Suprapubic skin (tissue), 4 donors: ENCODE data around the gene FRMD4A.

ENCODE experiments used
- EP300 ChIP-seq: sonication (generic); formaldehyde crosslinking; IDR thresholded peaks from one replicate; pipeline ENCODE4 v1.6.1; 2017; ENCODE audit warnings: antibody characterized with exemption
- POLR2A ChIP-seq, 2 donors: fragments of 450-650 bp; IDR thresholded peaks; one replicate each; pipeline ENCODE4 v1.6.1; 2017; ENCODE audit warnings: antibody characterized with exemption in 2 of 2, mild to moderate bottlenecking in 2 of 2, moderate library complexity in 2 of 2
- POLR2AphosphoS5 ChIP-seq, 3 donors: sonication (generic); formaldehyde crosslinking; IDR thresholded peaks; one replicate each; pipeline ENCODE4 v1.6.1; 2017; ENCODE audit warnings: antibody characterized with exemption in 3 of 3
- TF ChIP-seq, protein P1 (sequence below), 2 donors: fragments of 200-600 bp in 1 of 2; fragments of 450-650 bp in 1 of 2; sonication (generic) in 1 of 2; IDR thresholded peaks; one replicate each; pipeline ENCODE4 v1.5.1; 2016 to 2019; ENCODE audit warnings: antibody characterized with exemption in 2 of 2, mild to moderate bottlenecking in 1 of 2, moderate library complexity in 1 of 2

DNA sequence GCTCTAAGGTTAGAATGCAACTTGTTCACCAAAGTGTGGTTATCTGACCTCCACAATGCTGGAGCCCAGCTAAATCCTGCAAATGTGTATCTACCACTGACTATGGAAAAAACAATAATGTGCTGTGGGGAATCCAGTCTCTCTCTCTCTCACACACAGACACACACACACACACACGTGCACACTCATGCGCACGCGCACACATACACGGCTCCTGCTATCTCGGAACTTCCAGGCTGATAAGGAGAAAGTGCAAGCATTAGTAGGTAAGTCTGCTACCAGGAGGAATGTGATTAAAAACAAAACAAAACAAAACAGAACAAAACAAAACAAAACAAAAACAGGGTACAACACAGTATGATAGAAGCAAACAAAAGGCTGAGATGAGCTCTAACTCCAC lies 205.2 kb downstream of the FRMD4A start:
- TF ChIP-seq, protein P1, sequence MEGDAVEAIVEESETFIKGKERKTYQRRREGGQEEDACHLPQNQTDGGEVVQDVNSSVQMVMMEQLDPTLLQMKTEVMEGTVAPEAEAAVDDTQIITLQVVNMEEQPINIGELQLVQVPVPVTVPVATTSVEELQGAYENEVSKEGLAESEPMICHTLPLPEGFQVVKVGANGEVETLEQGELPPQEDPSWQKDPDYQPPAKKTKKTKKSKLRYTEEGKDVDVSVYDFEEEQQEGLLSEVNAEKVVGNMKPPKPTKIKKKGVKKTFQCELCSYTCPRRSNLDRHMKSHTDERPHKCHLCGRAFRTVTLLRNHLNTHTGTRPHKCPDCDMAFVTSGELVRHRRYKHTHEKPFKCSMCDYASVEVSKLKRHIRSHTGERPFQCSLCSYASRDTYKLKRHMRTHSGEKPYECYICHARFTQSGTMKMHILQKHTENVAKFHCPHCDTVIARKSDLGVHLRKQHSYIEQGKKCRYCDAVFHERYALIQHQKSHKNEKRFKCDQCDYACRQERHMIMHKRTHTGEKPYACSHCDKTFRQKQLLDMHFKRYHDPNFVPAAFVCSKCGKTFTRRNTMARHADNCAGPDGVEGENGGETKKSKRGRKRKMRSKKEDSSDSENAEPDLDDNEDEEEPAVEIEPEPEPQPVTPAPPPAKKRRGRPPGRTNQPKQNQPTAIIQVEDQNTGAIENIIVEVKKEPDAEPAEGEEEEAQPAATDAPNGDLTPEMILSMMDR (IDR thresholded peaks at IDR 0.05) = no peak
- no peak for TF ChIP-seq EP300
- no peak for TF ChIP-seq POLR2AphosphoS5 (IDR thresholded peaks at IDR 0.05)
- no peak for TF ChIP-seq POLR2A (IDR thresholded peaks at IDR 0.05)
